K562 (cell line): Measurements from ENCODE around the gene ARSJ.

Source experiments
- FOS ChIP-seq: IDR thresholded peaks from 3 replicates; pipeline ENCODE4 v1.6.1; 2011; ENCODE audit not compliant: insufficient read length; ENCODE audit errors: extremely low read depth
- THAP7 ChIP-seq: fragments of 250-450 bp; sonication (Bioruptor Pico); IDR thresholded peaks from 2 replicates; pipeline ENCODE4 v1.5.0; 2021
- ZNF224 ChIP-seq: sonication (generic); formaldehyde crosslinking; IDR thresholded peaks from 2 replicates; pipeline ENCODE4 v1.8.0; 2022; ENCODE audit warnings: mild to moderate bottlenecking, missing genetic modification reagents

- TF ChIP-seq THAP7: no peak
- TF ChIP-seq ZNF224 (CRISPR knock-in tag): no peak
- TF ChIP-seq FOS: no peak
Observed at GRCh38 chr4:114017120-114017917, 37.9 kb upstream of the ARSJ start.
